Stimulated activated CD4-positive, alpha-beta T cell treated with anti-CD3 and anti-CD28 coated beads, Interleukin-15, amount 100 ng/mL, for 1 hour (primary cell): ENCODE measurements around the gene CREBBP.

ENCODE experiments used
- DNase-seq, 2 donors: peaks; one replicate each; pipeline ENCODE4 v3.0.0-alpha.2; 2020; ENCODE audit warnings: low read depth in 1 of 2, low spot score in 1 of 2

Gene CREBBP

GRCh38 chr16:3675601-3676130 is 204.8 kb downstream of the CREBBP start:
- no peak for DNase-seq
